ENCODE data around the gene DFFA.
"Not testable (repeated sequence)": the region's sequence is repeated elsewhere in the genome, so short reads cannot be mapped to it uniquely, and the experiment has no call there.

Gene DFFA

DNA sequence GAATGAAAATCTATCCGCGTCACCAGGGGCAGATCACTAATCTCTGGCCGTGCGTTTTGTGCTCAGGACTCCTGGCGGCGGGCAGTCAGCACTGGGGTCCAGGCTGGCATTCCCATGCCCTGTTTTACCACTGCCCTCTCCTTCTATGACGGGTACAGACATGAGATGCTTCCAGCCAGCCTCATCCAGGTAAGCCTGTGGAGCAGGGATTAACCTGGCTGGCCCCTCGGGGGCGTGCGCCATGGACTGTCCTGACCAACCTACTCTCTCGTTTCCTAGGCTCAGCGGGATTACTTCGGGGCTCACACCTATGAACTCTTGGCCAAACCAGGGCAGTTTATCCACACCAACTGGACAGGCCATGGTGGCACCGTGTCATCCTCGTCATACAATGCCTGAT is 53.0 kb downstream of the DFFA start:
- in situ Hi-C loops (cut with HindIII; ENCODE audit: low pct_ligation_motif_present, low sequenced_read_pairs), result no loop called here
- Histone ChIP-seq H3K4me3 (ENCODE audit: low read depth, low read length) (no peak overlapping the region), H3K27ac (no peak overlapping the region), H3K36me3 (replicated peaks) (peaks cover 58% of the 10 kb centered on the region), H3K27me3 (replicated peaks) (no peaks in the 10 kb centered on the region)
- TF ChIP-seq, protein P1, sequence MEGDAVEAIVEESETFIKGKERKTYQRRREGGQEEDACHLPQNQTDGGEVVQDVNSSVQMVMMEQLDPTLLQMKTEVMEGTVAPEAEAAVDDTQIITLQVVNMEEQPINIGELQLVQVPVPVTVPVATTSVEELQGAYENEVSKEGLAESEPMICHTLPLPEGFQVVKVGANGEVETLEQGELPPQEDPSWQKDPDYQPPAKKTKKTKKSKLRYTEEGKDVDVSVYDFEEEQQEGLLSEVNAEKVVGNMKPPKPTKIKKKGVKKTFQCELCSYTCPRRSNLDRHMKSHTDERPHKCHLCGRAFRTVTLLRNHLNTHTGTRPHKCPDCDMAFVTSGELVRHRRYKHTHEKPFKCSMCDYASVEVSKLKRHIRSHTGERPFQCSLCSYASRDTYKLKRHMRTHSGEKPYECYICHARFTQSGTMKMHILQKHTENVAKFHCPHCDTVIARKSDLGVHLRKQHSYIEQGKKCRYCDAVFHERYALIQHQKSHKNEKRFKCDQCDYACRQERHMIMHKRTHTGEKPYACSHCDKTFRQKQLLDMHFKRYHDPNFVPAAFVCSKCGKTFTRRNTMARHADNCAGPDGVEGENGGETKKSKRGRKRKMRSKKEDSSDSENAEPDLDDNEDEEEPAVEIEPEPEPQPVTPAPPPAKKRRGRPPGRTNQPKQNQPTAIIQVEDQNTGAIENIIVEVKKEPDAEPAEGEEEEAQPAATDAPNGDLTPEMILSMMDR (IDR thresholded peaks at IDR 0.05; ENCODE audit: low read depth, low read length, missing control alignments), result no peak
- DNase-seq, result no peak

DNA sequence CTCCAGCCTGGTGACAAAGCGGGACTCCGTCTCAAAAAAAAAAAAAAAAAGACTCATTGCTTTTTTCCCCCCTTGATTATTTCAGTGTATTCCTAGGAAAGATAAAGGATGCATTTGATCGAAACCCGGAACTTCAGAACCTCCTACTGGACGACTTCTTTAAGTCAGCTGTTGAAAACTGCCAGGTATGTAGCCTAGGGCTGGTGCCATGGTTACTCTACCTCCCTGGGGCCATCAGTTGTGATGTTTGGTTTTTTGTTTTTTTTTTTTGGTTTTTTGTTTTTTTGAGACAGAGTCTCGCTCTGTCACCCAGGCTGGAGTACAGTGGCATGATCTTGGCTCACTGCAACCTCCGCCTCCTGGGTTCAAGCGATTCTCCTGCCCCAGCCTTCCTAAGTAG is 53.6 kb downstream of the DFFA start:
- in situ Hi-C loops (cut with HindIII; ENCODE audit: low pct_ligation_motif_present, low sequenced_read_pairs); H3K27ac ChIP-seq; DNase-seq; H3K27me3 ChIP-seq (replicated peaks); H3K4me3 ChIP-seq (ENCODE audit: low read depth, low read length): not testable (repeated sequence)
- peaks cover 63% of the 10 kb centered on the region for H3K36me3 ChIP-seq (replicated peaks)

DNA sequence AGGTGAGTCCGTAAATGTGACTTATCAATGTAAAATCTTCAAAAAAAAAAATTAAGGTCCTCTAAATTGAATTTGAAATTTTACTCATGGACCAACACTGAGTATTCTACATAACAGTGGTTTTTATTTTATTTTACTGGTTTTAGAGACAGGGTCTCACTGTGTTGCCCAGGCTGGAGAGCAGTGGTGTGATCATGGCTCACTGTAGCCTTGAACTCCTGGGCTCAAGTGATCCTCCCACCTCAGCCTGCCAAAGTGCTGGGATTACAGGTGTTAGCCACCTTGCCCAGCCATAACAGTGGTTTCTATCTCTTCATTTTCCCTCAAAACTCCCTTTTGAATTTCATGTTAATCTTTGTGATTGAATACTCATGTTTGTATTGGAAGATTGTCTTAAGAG is 56.4 kb downstream of the DFFA start:
- H3K4me3 ChIP-seq (ENCODE audit: low read depth, low read length); DNase-seq; H3K27ac ChIP-seq; in situ Hi-C loops (cut with HindIII; ENCODE audit: low pct_ligation_motif_present, low sequenced_read_pairs); H3K27me3 ChIP-seq (replicated peaks): not testable (repeated sequence)
- peaks cover 85% of the 10 kb centered on the region for H3K36me3 ChIP-seq (replicated peaks)

DNA sequence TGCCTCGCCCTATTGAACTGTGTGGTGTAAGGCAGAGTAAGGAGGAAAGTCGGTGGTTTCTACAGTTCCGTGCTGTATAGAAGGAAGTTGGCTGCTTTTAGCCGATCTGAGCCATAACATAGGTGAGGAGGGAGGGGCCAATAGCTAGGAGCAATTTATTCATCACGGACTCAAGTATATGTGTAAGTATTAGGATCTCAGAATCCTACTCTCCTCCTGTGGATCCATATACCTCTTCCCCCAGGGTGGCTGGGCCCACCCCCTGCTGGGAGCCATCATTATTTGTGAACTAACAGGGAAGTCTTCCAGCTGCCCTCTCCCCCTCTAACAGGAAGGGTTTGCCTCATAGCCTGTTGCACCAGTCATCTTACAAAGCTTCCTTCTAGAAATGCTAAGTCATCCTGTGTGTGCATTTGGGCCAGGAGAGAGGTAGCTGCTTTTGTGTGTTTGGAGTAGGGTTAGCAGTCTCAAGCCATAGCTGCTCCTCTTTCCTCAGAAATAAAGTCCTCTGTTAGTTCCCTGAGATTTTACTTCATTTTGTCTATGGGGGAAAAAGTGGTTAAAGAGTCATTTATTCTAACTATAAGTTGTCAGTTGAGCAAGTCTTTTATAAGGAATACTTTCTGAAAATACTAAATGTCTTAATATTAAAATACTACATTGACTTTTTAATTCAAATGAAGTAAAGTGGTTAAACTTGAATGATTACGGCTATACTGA is 57.0 kb downstream of the DFFA start:
- Histone ChIP-seq H3K27ac (peak overlapping the region; percentile 58), H3K4me3 (ENCODE audit: low read depth, low read length) (no peak overlapping the region), H3K27me3 (replicated peaks) (no peaks in the 10 kb centered on the region), H3K36me3 (replicated peaks) (peaks cover 83% of the 10 kb centered on the region)
- TF ChIP-seq, protein P1 (IDR thresholded peaks at IDR 0.05; ENCODE audit: low read depth, low read length, missing control alignments), result no peak
- in situ Hi-C loops (cut with HindIII; ENCODE audit: low pct_ligation_motif_present, low sequenced_read_pairs), result no loop called here
- DNase-seq, result peak; percentile 38

DNA sequence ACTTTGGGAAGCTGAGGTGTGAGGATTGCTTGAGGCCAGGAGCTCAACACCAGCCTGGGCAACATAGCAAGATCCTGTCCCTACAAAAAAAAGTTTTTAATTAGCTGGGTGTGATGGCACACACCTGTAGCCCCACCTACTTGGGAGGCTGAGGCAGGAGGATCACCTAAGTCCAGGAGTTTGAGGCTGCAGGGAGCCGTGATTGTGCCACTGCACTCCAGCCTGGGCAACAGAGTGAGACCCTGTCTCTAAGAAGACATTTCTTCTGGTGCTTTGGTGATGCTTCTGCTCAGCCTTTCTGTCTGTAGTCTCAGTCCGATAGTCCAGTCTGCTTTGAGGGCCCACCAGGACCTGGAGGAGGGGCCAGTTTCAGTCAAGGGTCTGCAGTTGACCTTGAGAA is 65.1 kb downstream of the DFFA start:
- Histone ChIP-seq H3K27ac (no peak overlapping the region), H3K36me3 (replicated peaks) (peaks cover 79% of the 10 kb centered on the region), H3K27me3 (replicated peaks) (no peaks in the 10 kb centered on the region), H3K4me3 (ENCODE audit: low read depth, low read length) (no peak overlapping the region)
- TF ChIP-seq, protein P1 (IDR thresholded peaks at IDR 0.05; ENCODE audit: low read depth, low read length, missing control alignments), result no peak
- in situ Hi-C loops (cut with HindIII; ENCODE audit: low pct_ligation_motif_present, low sequenced_read_pairs), result no loop called here
- no peak for DNase-seq

Data from brain microvascular endothelial cell (primary cell).